ENCODE measurements around the gene GREB1. TPM values are rescaled to one million over a fixed set of nuclear protein-coding genes. Genes with fewer than 3 reads are reported as not detected.

GREB1 gene
- total and polyA plus RNA-seq, 7 experiments from 2014 or later = 0.14 to 0.82 (median 0.25) TPM; not detected in 3

- Histone ChIP-seq H3K9me3 (ENCODE audit: control insufficient read depth in 2 of 3, low read length in 3 of 3) (no peaks in the 10 kb centered on the region), H3K36me3 (ENCODE audit: control insufficient read depth in 2 of 3, insufficient read depth in 3 of 3, low read length in 3 of 3) (no peaks in the 10 kb centered on the region), H3K27ac (ENCODE audit: low read depth, low read length) (no peak overlapping the region), H3K4me1 (ENCODE audit: control insufficient read depth in 2 of 2, insufficient read depth in 2 of 2, low read length in 2 of 2) (no peaks in the 10 kb centered on the region), H3K4me3 (ENCODE audit: low read length) (no peak overlapping the region), H3K27me3 (ENCODE audit: control insufficient read depth in 2 of 2, insufficient read depth in 2 of 2, low read length in 2 of 2) (no peaks in the 10 kb centered on the region)
- no peak for DNase-seq
- peaks cover 0 to 5% (median 0%) of the 10 kb centered on the region in 5 donors for H3K36me3 Mint-ChIP-seq
- peaks cover 0 to 8% (median 3%) of the 10 kb centered on the region in 7 donors for H3K4me1 Mint-ChIP-seq
- H3K4me3 Mint-ChIP-seq = no peak overlapping the region
- no peak overlapping the region for H3K27ac Mint-ChIP-seq
- H3K9me3 Mint-ChIP-seq = peaks cover 0 to 1% (median 0%) of the 10 kb centered on the region in 11 donors
- no peak for ATAC-seq
- ChIA-PET POLR2A (no interaction called here), CTCF (interaction anchor here (1.2 to 1.3 kb wide), 2 partner anchors 9 to 13 kb away, joined by 3 to 6 read pairs; no protein-coding TSS in a partner anchor)
- H3K27me3 Mint-ChIP-seq = peaks cover 18 to 63% (median 24%) of the 10 kb centered on the region in 5 donors
- intact Hi-C loops (cut with micrococcal nuclease) = loop anchor here in 1 of 2 donors (10.0 kb wide), 1 partner anchor 546 kb away; a partner anchor contains a TSS
Measured at GRCh38 chr2:11680182-11680900, 146.5 kb downstream of the GREB1 start.

DNA sequence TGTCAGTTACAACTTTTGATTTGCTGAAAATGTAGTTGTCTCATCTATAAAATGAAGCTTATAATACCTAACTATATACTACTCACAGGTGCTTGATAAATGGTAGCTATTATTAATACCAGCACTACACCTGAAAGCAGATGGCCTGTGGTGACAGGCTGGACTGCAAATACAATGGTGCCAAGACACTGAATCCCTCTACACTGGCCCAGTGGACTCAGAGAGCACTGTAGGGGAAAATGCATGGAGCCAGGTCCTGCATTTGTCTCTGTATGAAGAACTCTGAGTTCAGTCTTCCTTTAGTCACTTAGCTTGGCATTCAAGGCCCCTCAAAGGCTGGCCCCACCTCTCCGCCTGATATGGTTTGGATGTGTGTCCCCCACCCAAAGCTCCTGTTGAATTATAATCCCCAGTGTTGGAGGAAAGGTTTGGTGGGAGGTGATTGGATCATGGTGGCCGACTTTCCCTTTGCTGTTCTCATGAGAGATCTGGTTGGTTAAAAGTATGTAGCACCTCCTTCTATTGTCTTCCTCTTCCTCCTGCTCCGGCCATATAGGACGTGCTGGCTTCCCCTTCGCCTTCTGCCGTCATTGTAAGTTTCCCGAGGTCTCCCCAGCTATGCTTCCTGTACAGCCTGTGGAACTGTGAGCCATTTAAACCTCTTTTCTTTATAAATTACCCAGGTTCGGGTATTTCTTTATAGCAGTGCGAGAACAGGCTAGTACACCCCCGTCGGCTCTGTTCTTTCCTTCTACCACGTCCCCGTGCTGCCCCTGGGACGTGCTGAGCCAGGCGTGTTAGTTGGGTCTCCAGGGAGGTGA is 147.3 kb downstream of the GREB1 start:
- H3K27me3 ChIP-seq (ENCODE audit: control insufficient read depth in 2 of 2, insufficient read depth in 2 of 2, low read length in 2 of 2) = no peaks in the 10 kb centered on the region
- ATAC-seq = no peak
- H3K27ac ChIP-seq (ENCODE audit: low read depth, low read length) = no peak overlapping the region
- H3K4me1 Mint-ChIP-seq = peaks cover 0 to 8% (median 3%) of the 10 kb centered on the region in 7 donors
- no peaks in the 10 kb centered on the region for H3K36me3 ChIP-seq (ENCODE audit: control insufficient read depth in 2 of 3, insufficient read depth in 3 of 3, low read length in 3 of 3)
- H3K36me3 Mint-ChIP-seq = peaks cover 0 to 5% (median 0%) of the 10 kb centered on the region in 5 donors
- H3K4me1 ChIP-seq (ENCODE audit: control insufficient read depth in 2 of 2, insufficient read depth in 2 of 2, low read length in 2 of 2) = no peaks in the 10 kb centered on the region
- no peak overlapping the region for H3K4me3 ChIP-seq (ENCODE audit: low read length)
- DNase-seq = no peak
- H3K4me3 Mint-ChIP-seq = no peak overlapping the region
- ChIA-PET POLR2A (no interaction called here), CTCF (interaction anchor here (1.2 to 1.3 kb wide), 2 partner anchors 8 to 12 kb away, joined by 3 to 6 read pairs; no protein-coding TSS in a partner anchor)
- no peaks in the 10 kb centered on the region for H3K9me3 ChIP-seq (ENCODE audit: control insufficient read depth in 2 of 3, low read length in 3 of 3)
- H3K27ac Mint-ChIP-seq = peak overlapping the region in 1 of 9 donors; percentile 42
- H3K27me3 Mint-ChIP-seq = peaks cover 13 to 62% (median 16%) of the 10 kb centered on the region in 5 donors
- no peaks in the 10 kb centered on the region for H3K9me3 Mint-ChIP-seq
- intact Hi-C loops (cut with micrococcal nuclease) = loop anchor here in 1 of 2 donors (10.0 kb wide), 1 partner anchor 546 kb away; a partner anchor contains a TSS

DNA sequence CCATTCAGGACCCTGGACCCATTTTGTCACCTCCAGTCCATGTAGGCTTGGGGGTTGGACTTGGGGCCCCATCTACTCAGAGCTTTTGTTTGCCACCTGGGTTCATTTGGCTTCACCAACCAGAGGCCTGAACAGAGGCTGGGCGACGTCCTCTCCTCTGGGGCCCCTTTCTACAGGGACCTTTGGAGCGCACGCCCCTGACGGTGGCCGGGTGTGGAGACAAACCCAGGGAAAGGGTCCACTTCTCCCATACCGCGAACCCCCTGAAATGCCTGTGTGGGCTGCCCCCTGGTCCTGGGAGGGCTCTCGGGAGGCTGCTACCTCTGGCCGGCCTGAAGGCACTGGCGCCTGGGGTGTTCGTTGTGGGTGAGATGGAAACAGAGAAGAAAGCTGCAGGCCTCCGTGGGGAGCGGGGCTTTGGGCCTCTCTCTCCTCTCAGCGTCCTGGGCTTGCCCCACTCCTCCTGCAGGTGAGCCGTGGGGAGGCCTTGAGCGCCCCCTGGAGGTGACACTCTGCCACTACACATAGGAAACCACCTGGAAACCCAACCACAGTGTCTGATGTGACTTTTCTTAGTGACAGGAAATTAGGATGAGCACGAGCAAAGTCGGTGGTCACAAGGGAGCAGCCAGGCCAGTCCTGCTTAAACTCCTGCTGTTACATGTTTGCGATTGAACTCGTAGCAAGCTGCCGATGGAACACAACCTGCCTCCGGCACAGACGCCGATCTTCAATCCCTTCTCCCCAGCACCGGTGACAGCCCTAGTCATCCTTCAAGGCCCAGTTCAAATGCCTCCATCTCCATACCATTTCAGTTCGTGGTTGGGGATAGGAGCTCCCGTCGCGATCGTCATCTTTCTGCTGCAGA is 148.1 kb downstream of the GREB1 start:
- POLR2A ChIA-PET = interaction anchor here (0.7 kb wide), 1 partner anchor 102 kb away, joined by 3 read pairs; no protein-coding TSS in a partner anchor
- H3K27ac ChIP-seq (ENCODE audit: low read depth, low read length) = no peak overlapping the region
- Mint-ChIP-seq H3K4me3 (no peak overlapping the region), H3K9me3 (no peaks in the 10 kb centered on the region), H3K36me3 (peaks cover 0 to 5% (median 0%) of the 10 kb centered on the region in 5 donors), H3K27me3 (peaks cover 4 to 58% (median 10%) of the 10 kb centered on the region in 5 donors), H3K27ac (no peak overlapping the region), H3K4me1 (peaks cover 0 to 8% (median 3%) of the 10 kb centered on the region in 7 donors)
- intact Hi-C loops (cut with micrococcal nuclease) = loop anchor here in 1 of 2 donors (1.0 to 10.0 kb wide), 2 partner anchors 204 to 547 kb away; a partner anchor contains a TSS
- DNase-seq = peak; percentile 24 to 64 (median 41)
- no peaks in the 10 kb centered on the region for H3K4me1 ChIP-seq (ENCODE audit: control insufficient read depth in 2 of 2, insufficient read depth in 2 of 2, low read length in 2 of 2)
- no peak overlapping the region for H3K4me3 ChIP-seq (ENCODE audit: low read length)
- no peaks in the 10 kb centered on the region for H3K27me3 ChIP-seq (ENCODE audit: control insufficient read depth in 2 of 2, insufficient read depth in 2 of 2, low read length in 2 of 2)
- no peaks in the 10 kb centered on the region for H3K36me3 ChIP-seq (ENCODE audit: control insufficient read depth in 2 of 3, insufficient read depth in 3 of 3, low read length in 3 of 3)
- CTCF ChIA-PET = interaction anchor here (0.6 kb wide), 1 partner anchor 206 kb away, joined by 3 read pairs; no protein-coding TSS in a partner anchor
- H3K9me3 ChIP-seq (ENCODE audit: control insufficient read depth in 2 of 3, low read length in 3 of 3) = no peaks in the 10 kb centered on the region
- ATAC-seq = peak; percentile 73

DNA sequence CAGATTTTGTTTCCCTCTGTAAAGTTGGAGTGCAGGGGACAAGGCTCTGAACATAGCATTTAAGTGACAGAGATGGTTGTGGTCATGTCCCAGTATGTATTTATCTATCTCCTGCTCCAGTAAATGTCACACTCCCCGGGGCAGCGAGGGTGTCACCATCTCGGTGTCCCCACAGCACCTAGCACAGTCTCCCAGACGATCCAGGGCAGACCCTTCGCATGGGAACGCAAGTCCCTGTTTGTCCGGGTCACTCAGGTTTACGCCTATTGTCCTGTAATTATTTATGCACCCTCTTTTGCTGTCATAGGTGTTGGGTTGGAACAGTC is 148.7 kb downstream of the GREB1 start:
- H3K4me3 ChIP-seq (ENCODE audit: low read length) = no peak overlapping the region
- ChIA-PET POLR2A (interaction anchor here (0.7 kb wide), 1 partner anchor 101 kb away, joined by 3 read pairs; no protein-coding TSS in a partner anchor), CTCF (interaction anchor here (0.6 kb wide), 2 partner anchors 207 to 1298 kb away, joined by 3 to 8 read pairs; no protein-coding TSS in a partner anchor)
- ATAC-seq (no peak), DNase-seq (no peak)
- no peak overlapping the region for H3K27ac ChIP-seq (ENCODE audit: low read depth, low read length)
- Mint-ChIP-seq H3K36me3 (peaks cover 0 to 5% (median 0%) of the 10 kb centered on the region in 5 donors), H3K9me3 (no peaks in the 10 kb centered on the region), H3K4me1 (peaks cover 0 to 8% (median 3%) of the 10 kb centered on the region in 7 donors), H3K27ac (no peak overlapping the region), H3K27me3 (peaks cover 4 to 55% (median 10%) of the 10 kb centered on the region in 5 donors), H3K4me3 (no peak overlapping the region)
- H3K4me1 ChIP-seq (ENCODE audit: control insufficient read depth in 2 of 2, insufficient read depth in 2 of 2, low read length in 2 of 2) = no peaks in the 10 kb centered on the region
- no peaks in the 10 kb centered on the region for H3K9me3 ChIP-seq (ENCODE audit: control insufficient read depth in 2 of 3, low read length in 3 of 3)
- intact Hi-C loops (cut with micrococcal nuclease) = loop anchor here in 1 of 2 donors (1.0 to 10.0 kb wide), 2 partner anchors 204 to 548 kb away; a partner anchor contains a TSS
- no peaks in the 10 kb centered on the region for H3K36me3 ChIP-seq (ENCODE audit: control insufficient read depth in 2 of 3, insufficient read depth in 3 of 3, low read length in 3 of 3)
- no peaks in the 10 kb centered on the region for H3K27me3 ChIP-seq (ENCODE audit: control insufficient read depth in 2 of 2, insufficient read depth in 2 of 2, low read length in 2 of 2)

DNA sequence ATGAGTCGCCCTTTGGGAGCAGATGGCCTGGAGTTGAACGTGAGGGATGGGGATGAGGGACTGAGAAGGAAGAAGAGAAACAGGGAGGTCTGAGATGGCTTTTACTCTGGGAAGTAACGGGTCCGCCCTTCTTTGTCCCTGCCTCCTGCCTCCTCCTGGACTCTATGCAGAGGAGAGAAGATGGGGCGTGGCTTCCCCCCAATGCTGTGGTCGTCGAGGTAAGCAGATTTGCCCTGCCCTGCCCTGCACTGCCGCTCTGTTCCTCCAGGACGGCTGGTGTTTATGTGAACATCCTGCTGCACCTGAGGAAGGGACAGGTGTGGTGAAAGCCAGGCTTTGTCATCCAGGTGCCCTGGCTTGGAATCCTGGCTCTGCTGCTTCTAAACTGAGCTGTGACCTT is 149.6 kb downstream of the GREB1 start:
- DNase-seq (no peak), ATAC-seq (no peak)
- Histone ChIP-seq H3K9me3 (ENCODE audit: control insufficient read depth in 2 of 3, low read length in 3 of 3) (no peaks in the 10 kb centered on the region), H3K27ac (ENCODE audit: low read depth, low read length) (no peak overlapping the region), H3K4me1 (ENCODE audit: control insufficient read depth in 2 of 2, insufficient read depth in 2 of 2, low read length in 2 of 2) (peaks cover 3 to 5% of the 10 kb centered on the region in 2 donors), H3K4me3 (ENCODE audit: low read length) (no peak overlapping the region), H3K36me3 (ENCODE audit: control insufficient read depth in 2 of 3, insufficient read depth in 3 of 3, low read length in 3 of 3) (no peaks in the 10 kb centered on the region), H3K27me3 (ENCODE audit: control insufficient read depth in 2 of 2, insufficient read depth in 2 of 2, low read length in 2 of 2) (no peaks in the 10 kb centered on the region)
- Mint-ChIP-seq H3K4me3 (no peak overlapping the region), H3K27ac (no peak overlapping the region), H3K9me3 (no peaks in the 10 kb centered on the region), H3K4me1 (peaks cover 4 to 16% (median 9%) of the 10 kb centered on the region in 7 donors), H3K36me3 (peaks cover 0 to 5% (median 0%) of the 10 kb centered on the region in 5 donors), H3K27me3 (peaks cover 0 to 46% (median 6%) of the 10 kb centered on the region in 5 donors)
- intact Hi-C loops (cut with micrococcal nuclease) = loop anchor here in 1 of 2 donors (10.0 kb wide), 1 partner anchor 549 kb away; a partner anchor contains a TSS
- ChIA-PET POLR2A (interaction anchor here (0.6 kb wide), 1 partner anchor 64 kb away, joined by 3 read pairs; no protein-coding TSS in a partner anchor), CTCF (interaction anchor here (1.0 to 1.2 kb wide), 2 partner anchors 15 to 98 kb away, joined by 3 to 4 read pairs; no protein-coding TSS in a partner anchor)

Measured in naive thymus-derived CD4-positive, alpha-beta T cell (primary cell).